HepG2 (cell line): ENCODE data around the gene RLN3. TPM values are rescaled to one million over a fixed set of nuclear protein-coding genes. Genes with fewer than 3 reads are reported as not detected.

Source experiments
- ARID5B ChIP-seq: IDR thresholded peaks from 2 replicates; pipeline ENCODE4 v1.4.0; 2020; ENCODE audit warnings: mild to moderate bottlenecking, missing genetic modification reagents
- CBX1 ChIP-seq: IDR thresholded peaks from one replicate; pipeline ENCODE4 v1.6.1; 2016; ENCODE audit warnings: antibody characterized with exemption, low read depth
- CSRNP2 ChIP-seq: sonication (generic); formaldehyde crosslinking; conservative IDR thresholded peaks from 2 replicates; pipeline ENCODE4 v1.8.0; 2022; ENCODE audit warnings: low read depth, missing genetic modification reagents
- FOXA3 ChIP-seq: IDR thresholded peaks from 2 replicates; pipeline ENCODE4 v1.6.1; 2016; ENCODE audit warnings: missing genetic modification reagents, missing compliant biosample characterization
- GTF2F1 ChIP-seq: fragments of 150-350 bp; IDR thresholded peaks from 2 replicates; pipeline ENCODE4 v1.6.1; 2014; ENCODE audit warnings: low read length
- HNF1B ChIP-seq: sonication (generic); formaldehyde crosslinking; IDR thresholded peaks from 2 replicates; pipeline ENCODE4 v1.5.1; 2020; ENCODE audit warnings: mild to moderate bottlenecking, moderate library complexity, missing genetic modification reagents
- PCBP1 ChIP-seq: fragments of 200-400 bp; formaldehyde crosslinking; IDR thresholded peaks from 2 replicates; pipeline ENCODE4 v1.6.1; 2017; ENCODE audit warnings: mild to moderate bottlenecking, low read depth, low read length, borderline replicate concordance
- PITX1 ChIP-seq: sonication (generic); formaldehyde crosslinking; IDR thresholded peaks from 2 replicates; pipeline ENCODE4 v1.5.1; 2020; ENCODE audit warnings: mild to moderate bottlenecking, missing genetic modification reagents
- POLR2G ChIP-seq: fragments of 200-400 bp; formaldehyde crosslinking; IDR thresholded peaks from 2 replicates; pipeline ENCODE4 v1.6.1; 2018; ENCODE audit warnings: mild to moderate bottlenecking, low read depth, low read length, moderate library complexity
- ZNF136 ChIP-seq: sonication (generic); formaldehyde crosslinking; IDR thresholded peaks from 2 replicates; pipeline ENCODE4 v1.8.1; 2022; ENCODE audit warnings: low read depth, mild to moderate bottlenecking, moderate library complexity, missing genetic modification reagents
- ZNF251 ChIP-seq: sonication (generic); formaldehyde crosslinking; IDR thresholded peaks from 2 replicates; pipeline ENCODE4 v1.9.0; 2021; ENCODE audit warnings: mild to moderate bottlenecking, missing genetic modification reagents
- ZNF44 ChIP-seq: sonication (generic); formaldehyde crosslinking; IDR thresholded peaks from 2 replicates; pipeline ENCODE4 v1.5.1; 2020; ENCODE audit warnings: mild to moderate bottlenecking, missing genetic modification reagents
- polyA plus RNA-seq, 8 experiments: library from polyadenylated mRNA; depleted of rRNA in 3 of 8; stranded (reverse) in 7 of 8; unstranded in 1 of 8; fragments of >200 nt; fragmentation: Illumina TruSeq in 4 of 8; extraction: Trizol in 4 of 8; gene quantifications; 2 replicates each; pipeline versions ENCODE4 v1.2.1 to v1.2.3, GENCODE V29; 2011 to 2016; ENCODE audit warnings: low read depth in 4 of 8, missing spikeins in 1 of 8, mixed read lengths in 1 of 8; ENCODE audit not compliant: insufficient read depth in 1 of 8
- total RNA-seq, 5 experiments: library from RNA; depleted of rRNA; stranded (reverse); fragments of >200 nt; fragmentation: Illumina TruSeq; extraction: Trizol; gene quantifications; 2 replicates each; pipeline ENCODE4 v1.2.3, GENCODE V29; 2016; ENCODE audit warnings: low read depth in 1 of 5
- TF ChIP-seq, protein P1 (sequence below): sonication (generic); formaldehyde crosslinking; IDR thresholded peaks from 2 replicates; pipeline ENCODE4 v1.5.0; 2020; ENCODE audit warnings: mild to moderate bottlenecking, missing genetic modification reagents
- TF ChIP-seq, protein P2 (sequence below): sonication (generic); formaldehyde crosslinking; IDR thresholded peaks from 2 replicates; pipeline ENCODE4 v1.8.0; 2022; ENCODE audit warnings: mild to moderate bottlenecking, missing genetic modification reagents; ENCODE audit not compliant: insufficient replicate concordance
- TF ChIP-seq, protein P3 (sequence below): sonication (generic); formaldehyde crosslinking; IDR thresholded peaks from 2 replicates; pipeline ENCODE4 v1.4.0; 2020; ENCODE audit warnings: mild to moderate bottlenecking, low read depth, missing genetic modification reagents

The RLN3 gene
- total and polyA plus RNA-seq, 2 of the 13 experiments (the other 11 are each of a cell fraction or from before 2014, with no cell fraction given): not detected

DNA sequence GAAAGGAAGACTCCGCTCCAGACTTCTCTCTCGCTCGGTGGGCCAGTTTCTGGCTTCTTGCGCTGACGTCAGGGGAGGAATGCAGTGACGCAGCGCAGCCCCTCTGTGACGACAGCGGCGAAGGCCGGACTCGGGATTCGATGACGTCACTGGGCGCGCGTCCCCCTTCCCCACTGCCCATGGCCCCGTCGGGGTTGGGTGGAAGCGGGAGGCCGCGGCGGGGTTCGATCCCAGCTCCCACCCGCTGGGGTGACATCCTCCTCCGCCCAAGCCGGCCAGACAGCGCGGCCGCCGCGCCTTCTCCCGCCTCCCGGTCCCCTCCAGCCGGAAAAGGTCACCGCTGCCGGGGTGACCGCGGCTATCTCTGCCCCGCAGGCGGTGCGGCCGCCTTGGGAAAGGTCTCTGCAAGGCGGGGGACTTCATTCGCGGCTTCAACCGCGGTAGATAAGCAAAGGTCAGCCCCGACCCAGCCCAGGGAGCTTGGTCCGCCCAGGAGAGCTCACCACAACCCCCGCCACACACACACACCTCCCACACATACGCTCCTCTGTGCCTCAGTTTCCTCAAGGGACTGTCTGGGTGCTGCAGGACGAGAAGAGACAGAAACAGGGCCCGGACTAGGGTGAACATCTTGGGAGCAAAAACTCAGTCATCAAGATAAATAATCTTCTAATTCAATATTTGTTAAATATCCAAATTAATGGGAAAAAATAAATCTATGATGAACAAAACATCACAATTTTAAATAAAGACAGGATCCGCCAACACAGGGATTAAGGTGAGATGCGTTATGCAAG is 21.0 kb upstream of the RLN3 start (continued):
- TF ChIP-seq, protein P1, sequence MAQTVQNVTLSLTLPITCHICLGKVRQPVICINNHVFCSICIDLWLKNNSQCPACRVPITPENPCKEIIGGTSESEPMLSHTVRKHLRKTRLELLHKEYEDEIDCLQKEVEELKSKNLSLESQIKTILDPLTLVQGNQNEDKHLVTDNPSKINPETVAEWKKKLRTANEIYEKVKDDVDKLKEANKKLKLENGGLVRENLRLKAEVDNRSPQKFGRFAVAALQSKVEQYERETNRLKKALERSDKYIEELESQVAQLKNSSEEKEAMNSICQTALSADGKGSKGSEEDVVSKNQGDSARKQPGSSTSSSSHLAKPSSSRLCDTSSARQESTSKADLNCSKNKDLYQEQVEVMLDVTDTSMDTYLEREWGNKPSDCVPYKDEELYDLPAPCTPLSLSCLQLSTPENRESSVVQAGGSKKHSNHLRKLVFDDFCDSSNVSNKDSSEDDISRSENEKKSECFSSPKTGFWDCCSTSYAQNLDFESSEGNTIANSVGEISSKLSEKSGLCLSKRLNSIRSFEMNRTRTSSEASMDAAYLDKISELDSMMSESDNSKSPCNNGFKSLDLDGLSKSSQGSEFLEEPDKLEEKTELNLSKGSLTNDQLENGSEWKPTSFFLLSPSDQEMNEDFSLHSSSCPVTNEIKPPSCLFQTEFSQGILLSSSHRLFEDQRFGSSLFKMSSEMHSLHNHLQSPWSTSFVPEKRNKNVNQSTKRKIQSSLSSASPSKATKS: no peak
- peak; percentile 76 for TF ChIP-seq POLR2G
- TF ChIP-seq ZNF251 (CRISPR knock-in tag): no peak
- TF ChIP-seq, protein P2, sequence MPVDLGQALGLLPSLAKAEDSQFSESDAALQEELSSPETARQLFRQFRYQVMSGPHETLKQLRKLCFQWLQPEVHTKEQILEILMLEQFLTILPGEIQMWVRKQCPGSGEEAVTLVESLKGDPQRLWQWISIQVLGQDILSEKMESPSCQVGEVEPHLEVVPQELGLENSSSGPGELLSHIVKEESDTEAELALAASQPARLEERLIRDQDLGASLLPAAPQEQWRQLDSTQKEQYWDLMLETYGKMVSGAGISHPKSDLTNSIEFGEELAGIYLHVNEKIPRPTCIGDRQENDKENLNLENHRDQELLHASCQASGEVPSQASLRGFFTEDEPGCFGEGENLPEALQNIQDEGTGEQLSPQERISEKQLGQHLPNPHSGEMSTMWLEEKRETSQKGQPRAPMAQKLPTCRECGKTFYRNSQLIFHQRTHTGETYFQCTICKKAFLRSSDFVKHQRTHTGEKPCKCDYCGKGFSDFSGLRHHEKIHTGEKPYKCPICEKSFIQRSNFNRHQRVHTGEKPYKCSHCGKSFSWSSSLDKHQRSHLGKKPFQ (CRISPR knock-in tag): no peak
- TF ChIP-seq ZNF44: 0 out of 2 replicates have a peak, but pooled peaks have one; percentile 47
- TF ChIP-seq HNF1B (CRISPR knock-in tag): no peak
- TF ChIP-seq CSRNP2 (CRISPR knock-in tag): no peak
- TF ChIP-seq CBX1: peak; percentile 50
- TF ChIP-seq, protein P3, sequence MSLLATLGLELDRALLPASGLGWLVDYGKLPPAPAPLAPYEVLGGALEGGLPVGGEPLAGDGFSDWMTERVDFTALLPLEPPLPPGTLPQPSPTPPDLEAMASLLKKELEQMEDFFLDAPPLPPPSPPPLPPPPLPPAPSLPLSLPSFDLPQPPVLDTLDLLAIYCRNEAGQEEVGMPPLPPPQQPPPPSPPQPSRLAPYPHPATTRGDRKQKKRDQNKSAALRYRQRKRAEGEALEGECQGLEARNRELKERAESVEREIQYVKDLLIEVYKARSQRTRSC: no peak
- TF ChIP-seq PCBP1: no peak
- TF ChIP-seq ZNF136 (CRISPR knock-in tag): peak; percentile 15; the same call in 1 of the 2 replicates
- TF ChIP-seq FOXA3 (CRISPR knock-in tag): no peak; the same call in 1 of the 2 replicates
- TF ChIP-seq GTF2F1: no peak
- TF ChIP-seq ARID5B: no peak; the same call in none of the 2 replicates
- TF ChIP-seq PITX1: peak; percentile 41; the same call in 1 of the 2 replicates
